Fibroblast of lung (primary cell): ENCODE results near the gene LMNTD2. TPM values are rescaled to one million over a fixed set of nuclear protein-coding genes. Genes with fewer than 3 reads are reported as not detected.

Experiments used
- DNase-seq, 2 donors: peaks; one replicate each; pipeline versions ENCODE4 v3.0.0 to v3.0.0-alpha.2; 2010; ENCODE audit warnings: low read depth in 2 of 2
- H2AFZ ChIP-seq: 2 replicates; pipeline ENCODE4 v1.5.1; 2012; ENCODE audit warnings: low read length, control low read depth, inconsistent platforms
- H3K27ac ChIP-seq: 2 replicates; pipeline ENCODE4 v1.5.1; 2011; ENCODE audit warnings: low read length, control low read depth; ENCODE audit not compliant: insufficient read depth
- H3K27me3 ChIP-seq: 2 replicates; pipeline ENCODE4 v1.5.1; 2011; ENCODE audit warnings: mild to moderate bottlenecking, low read length; ENCODE audit not compliant: control insufficient read depth, insufficient read depth
- H3K36me3 ChIP-seq: 2 replicates; pipeline ENCODE4 v1.5.1; 2011; ENCODE audit warnings: low read length; ENCODE audit not compliant: control insufficient read depth, insufficient read depth
- H3K4me1 ChIP-seq: 2 replicates; pipeline ENCODE4 v1.5.1; 2011; ENCODE audit warnings: low read length; ENCODE audit not compliant: control insufficient read depth, insufficient read depth; ENCODE audit errors: extremely low read depth
- H3K4me2 ChIP-seq: 2 replicates; pipeline ENCODE4 v1.5.1; 2011; ENCODE audit warnings: low read length, control low read depth; ENCODE audit not compliant: insufficient read depth; ENCODE audit errors: extremely low read depth
- H3K4me3 ChIP-seq, 4 experiments: fragments of 200-600 bp in 1 of 4; sonication (generic) in 1 of 4; replicated peaks in 1 of 4; 2 replicates each; pipeline ENCODE4 v1.5.1; 2011 to 2016; ENCODE audit warnings: low read length in 4 of 4, low read depth in 3 of 4, mild to moderate bottlenecking in 3 of 4, control low read depth in 2 of 4, inconsistent platforms in 1 of 4, mixed read lengths in 1 of 4; ENCODE audit not compliant: insufficient read depth in 1 of 4; ENCODE audit errors: control extremely low read depth in 1 of 4
- H3K79me2 ChIP-seq: 2 replicates; pipeline ENCODE4 v1.5.1; 2012; ENCODE audit warnings: mild to moderate bottlenecking, low read length, inconsistent platforms; ENCODE audit not compliant: control insufficient read depth, insufficient read depth
- H3K9ac ChIP-seq: 2 replicates; pipeline ENCODE4 v1.5.1; 2011; ENCODE audit warnings: mild to moderate bottlenecking, low read length, control low read depth; ENCODE audit not compliant: insufficient read depth
- H3K9me3 ChIP-seq: 2 replicates; pipeline ENCODE4 v1.5.1; 2012; ENCODE audit warnings: low read depth, low read length; ENCODE audit not compliant: control insufficient read depth, insufficient read depth
- H4K20me1 ChIP-seq: 2 replicates; pipeline ENCODE4 v1.5.1; 2011; ENCODE audit warnings: low read length; ENCODE audit not compliant: control insufficient read depth, insufficient read depth; ENCODE audit errors: extremely low read depth
- EZH2 ChIP-seq: IDR thresholded peaks from 2 replicates; pipeline ENCODE4 v1.5.1; 2012; ENCODE audit warnings: low read length, control low read depth, mild to moderate bottlenecking; ENCODE audit errors: missing control alignments
- polyA plus RNA-seq, 2 donors: library from polyadenylated mRNA; depleted of rRNA in 1 of 2; stranded (reverse) in 1 of 2; unstranded in 1 of 2; fragments of >200 nt; gene quantifications; 2 replicates each; pipeline ENCODE4 v1.2.1, GENCODE V29; 2011 to 2012; ENCODE audit warnings: missing spikeins in 1 of 2
- total RNA-seq: library from RNA; depleted of rRNA; stranded (reverse); fragments of >200 nt; gene quantifications from 2 replicates; pipeline ENCODE4 v1.2.1, GENCODE V29; 2014
- TF ChIP-seq, protein P1 (sequence below), 2 donors: IDR thresholded peaks in 1 of 2; conservative IDR thresholded peaks in 1 of 2; 1 replicate in 1 of 2; 2 replicates in 1 of 2; pipeline ENCODE4 v1.5.1; 2011 to 2012; ENCODE audit warnings: low read length in 2 of 2, control low read depth in 1 of 2, inconsistent platforms in 1 of 2, low read depth in 1 of 2, mild to moderate bottlenecking in 1 of 2

Gene LMNTD2
- total and polyA plus RNA-seq, 2 donors (not counting 1 experiment from before 2014, with no cell fraction given): 0.08 to 0.17 TPM

DNA sequence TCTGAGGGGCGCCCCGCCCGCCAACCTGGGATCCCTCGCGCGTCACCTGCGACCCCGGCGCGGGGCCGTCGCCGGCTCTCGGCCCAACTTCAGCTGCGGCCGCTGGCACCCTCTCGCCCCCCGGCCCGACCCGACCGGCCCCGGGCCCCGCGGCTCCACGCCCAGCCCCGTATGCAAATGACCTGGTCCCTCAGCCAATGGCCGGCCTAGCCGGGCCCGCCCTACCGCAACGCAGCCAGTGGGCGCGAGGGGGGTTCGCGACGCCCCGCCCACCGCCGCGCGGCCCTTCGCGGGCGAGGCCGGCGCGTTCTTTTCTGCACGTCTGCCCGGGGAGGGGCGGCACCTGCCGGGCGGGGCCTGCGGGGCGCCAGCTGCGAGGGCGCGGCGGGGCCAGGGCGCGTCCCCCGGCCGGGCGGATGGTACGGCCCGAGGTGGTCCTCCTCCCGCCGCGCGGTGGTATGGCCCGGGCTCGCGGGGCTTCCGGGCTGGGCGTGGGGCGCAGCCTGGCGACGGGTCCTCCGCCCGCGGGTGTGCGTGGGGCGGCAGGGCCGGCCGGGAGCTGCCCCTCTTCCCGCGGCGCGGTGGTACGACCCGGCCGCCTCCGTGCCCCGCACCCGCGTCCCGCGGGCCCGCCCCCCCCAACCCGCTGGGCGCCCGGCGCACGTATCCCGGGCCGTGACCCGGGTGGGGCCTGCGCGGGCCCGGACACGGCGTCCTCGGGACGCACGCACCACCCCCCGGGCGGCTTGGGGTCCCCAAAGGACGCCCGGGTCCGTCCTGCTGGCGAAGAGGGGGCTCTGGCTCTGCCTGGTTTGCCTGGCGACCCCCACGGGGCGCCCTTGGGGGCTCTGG is 8.0 kb upstream of the LMNTD2 start:
- H3K4me1 ChIP-seq: peaks cover 2% of the 10 kb centered on the region
- DNase-seq: peak; percentile 84
- H3K4me2 ChIP-seq: peak overlapping the region; percentile 75
- H3K9ac ChIP-seq: peak overlapping the region; percentile 76
- no peaks in the 10 kb centered on the region for H3K36me3 ChIP-seq
- H3K27ac ChIP-seq: peak overlapping the region; percentile 57
- peaks cover 4% of the 10 kb centered on the region for H3K79me2 ChIP-seq
- no peak for TF ChIP-seq EZH2
- TF ChIP-seq, protein P1, sequence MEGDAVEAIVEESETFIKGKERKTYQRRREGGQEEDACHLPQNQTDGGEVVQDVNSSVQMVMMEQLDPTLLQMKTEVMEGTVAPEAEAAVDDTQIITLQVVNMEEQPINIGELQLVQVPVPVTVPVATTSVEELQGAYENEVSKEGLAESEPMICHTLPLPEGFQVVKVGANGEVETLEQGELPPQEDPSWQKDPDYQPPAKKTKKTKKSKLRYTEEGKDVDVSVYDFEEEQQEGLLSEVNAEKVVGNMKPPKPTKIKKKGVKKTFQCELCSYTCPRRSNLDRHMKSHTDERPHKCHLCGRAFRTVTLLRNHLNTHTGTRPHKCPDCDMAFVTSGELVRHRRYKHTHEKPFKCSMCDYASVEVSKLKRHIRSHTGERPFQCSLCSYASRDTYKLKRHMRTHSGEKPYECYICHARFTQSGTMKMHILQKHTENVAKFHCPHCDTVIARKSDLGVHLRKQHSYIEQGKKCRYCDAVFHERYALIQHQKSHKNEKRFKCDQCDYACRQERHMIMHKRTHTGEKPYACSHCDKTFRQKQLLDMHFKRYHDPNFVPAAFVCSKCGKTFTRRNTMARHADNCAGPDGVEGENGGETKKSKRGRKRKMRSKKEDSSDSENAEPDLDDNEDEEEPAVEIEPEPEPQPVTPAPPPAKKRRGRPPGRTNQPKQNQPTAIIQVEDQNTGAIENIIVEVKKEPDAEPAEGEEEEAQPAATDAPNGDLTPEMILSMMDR (conservative IDR thresholded peaks at IDR 0.05 in 1 of 2, IDR thresholded peaks at IDR 0.05 in 1 of 2; ENCODE audit: low read depth in 1 of 2, low read length in 2 of 2): no peak
- H3K9me3 ChIP-seq: no peaks in the 10 kb centered on the region
- no peaks in the 10 kb centered on the region for H4K20me1 ChIP-seq
- H2AFZ ChIP-seq: no peak overlapping the region
- H3K27me3 ChIP-seq: no peaks in the 10 kb centered on the region
- H3K4me3 ChIP-seq: peak overlapping the region; percentile 51 to 65 (median 57)

DNA sequence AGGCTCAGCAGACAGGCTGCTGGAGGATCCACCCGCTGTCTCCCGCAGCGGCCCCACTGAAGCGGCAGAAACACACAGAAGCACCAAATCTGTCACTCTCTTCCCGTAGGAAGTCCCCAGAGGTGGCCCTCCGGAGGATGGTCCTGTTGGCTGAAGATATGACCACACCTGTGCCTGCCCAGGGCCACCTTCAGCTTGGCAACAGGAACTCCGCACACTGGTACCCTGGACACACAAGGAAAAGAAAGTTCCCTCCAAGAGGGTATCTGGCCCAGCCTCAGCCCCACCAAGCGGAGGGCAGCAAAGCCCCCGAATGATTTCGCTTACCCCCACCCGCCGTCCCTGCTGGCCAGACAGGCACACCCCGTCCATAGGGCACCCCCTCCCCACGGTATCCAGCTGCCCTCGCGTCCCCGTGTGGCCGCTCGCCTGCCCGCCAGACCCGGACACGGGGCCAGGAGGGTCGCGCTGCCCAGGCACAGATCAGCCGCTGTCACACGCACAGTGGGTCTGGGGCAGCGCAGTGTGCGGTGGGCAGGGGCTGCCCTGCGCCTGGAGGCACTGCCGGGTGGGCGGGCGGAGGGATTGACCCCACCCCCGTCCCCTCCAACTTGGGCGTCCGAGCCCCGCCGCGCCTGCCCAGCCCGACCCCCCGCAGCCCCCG is 7.2 kb upstream of the LMNTD2 start:
- Histone ChIP-seq H3K27me3 (no peaks in the 10 kb centered on the region), H2AFZ (no peak overlapping the region), H3K9me3 (no peaks in the 10 kb centered on the region), H3K9ac (peak overlapping the region; percentile 73), H3K36me3 (no peaks in the 10 kb centered on the region), H3K79me2 (peaks cover 4% of the 10 kb centered on the region), H3K4me1 (peaks cover 2% of the 10 kb centered on the region), H3K4me2 (peak overlapping the region; percentile 75), H4K20me1 (no peaks in the 10 kb centered on the region), H3K4me3 (peak overlapping the region; percentile 28 to 60 (median 57)), H3K27ac (no peak overlapping the region)
- no peak for DNase-seq
- TF ChIP-seq, protein P1 (conservative IDR thresholded peaks at IDR 0.05 in 1 of 2, IDR thresholded peaks at IDR 0.05 in 1 of 2; ENCODE audit: low read depth in 1 of 2, low read length in 2 of 2): no peak
- TF ChIP-seq EZH2: no peak

DNA sequence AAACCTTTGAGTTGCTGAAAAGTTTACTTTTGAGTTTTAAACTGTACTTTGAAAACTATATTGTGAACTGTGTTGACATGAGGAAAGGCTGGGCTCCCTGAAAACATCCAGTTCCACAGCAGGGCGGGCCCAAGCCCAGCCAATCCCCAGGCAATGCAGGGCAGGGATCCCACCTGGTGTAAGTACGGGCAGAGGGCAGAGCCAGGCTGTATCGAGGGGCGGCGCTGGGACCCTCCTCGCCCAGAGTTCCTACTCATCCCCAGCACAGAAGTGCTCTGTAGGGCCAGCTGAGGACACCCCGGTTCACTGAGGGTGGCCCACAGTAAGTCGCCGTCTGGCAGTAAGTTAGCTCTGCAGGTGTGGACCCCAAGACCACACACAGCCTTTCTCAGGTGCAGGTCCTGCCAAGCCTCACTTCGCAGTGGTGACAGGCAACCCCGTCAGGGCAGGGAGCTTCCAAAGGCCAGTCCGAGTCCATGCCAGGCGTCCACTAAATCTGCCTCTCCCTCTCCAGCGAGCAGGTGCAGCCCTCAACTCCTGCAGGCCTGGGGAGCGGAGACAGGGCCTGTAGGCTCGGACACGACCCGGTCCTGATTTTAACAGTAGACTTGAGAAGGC is 6.6 kb upstream of the LMNTD2 start:
- Histone ChIP-seq H3K4me2 (peak overlapping the region; percentile 75), H2AFZ (no peak overlapping the region), H3K79me2 (peaks cover 4% of the 10 kb centered on the region), H3K27me3 (no peaks in the 10 kb centered on the region), H3K36me3 (no peaks in the 10 kb centered on the region), H3K27ac (no peak overlapping the region), H3K9ac (no peak overlapping the region), H3K9me3 (no peaks in the 10 kb centered on the region), H3K4me1 (peaks cover 2% of the 10 kb centered on the region), H3K4me3 (peak overlapping the region in 2 of 4 experiments; percentile 56 to 60), H4K20me1 (no peaks in the 10 kb centered on the region)
- no peak for DNase-seq
- no peak for TF ChIP-seq EZH2
- TF ChIP-seq, protein P1 (conservative IDR thresholded peaks at IDR 0.05 in 1 of 2, IDR thresholded peaks at IDR 0.05 in 1 of 2; ENCODE audit: low read depth in 1 of 2, low read length in 2 of 2): no peak
